Endothelial cell of umbilical vein (primary cell): ENCODE results near the gene PPP1R26. TPM values are rescaled to one million over a fixed set of nuclear protein-coding genes. Genes with fewer than 3 reads are reported as not detected.

Experiments
- BruUV-seq: library from RNA; stranded (reverse); fragments of 400-500 nt; replicated peaks from 2 replicates; lab custom pipeline; 2021; lab: Mats Ljungman, UMichigan
- CTCF ChIA-PET: fragments of 300-600, 350-600 bp; sonication (Branson Sonifier 250); formaldehyde crosslinking; loops from one replicate; lab custom pipeline; 2021; ENCODE audit warnings: antibody characterized with exemption, inconsistent platforms; lab: Charles Lee
- POLR2A ChIA-PET: fragments of 300-600, 350-600 bp; sonication (Branson Sonifier 250); formaldehyde crosslinking; loops from one replicate; lab custom pipeline; 2021; ENCODE audit warnings: antibody characterized with exemption, inconsistent platforms; lab: Charles Lee
- DNase-seq: peaks from one replicate; pipeline ENCODE4 v3.0.0-alpha.2; 2011; ENCODE audit warnings: low read depth, low spot score
- FAIRE-seq: peaks from 2 replicates; lab custom pipeline; 2011; peaks lifted over from hg19 to GRCh38; lab: Jason Lieb, UNC
- H2AFZ ChIP-seq: 2 replicates; pipeline ENCODE4 v1.6.0; 2012; ENCODE audit warnings: low read depth, low read length, control low read depth, inconsistent platforms
- H3K27ac ChIP-seq: 2 replicates; pipeline ENCODE4 v1.5.1; 2011; ENCODE audit warnings: low read depth, mild to moderate bottlenecking, control low read depth, low read length, moderate library complexity; ENCODE audit not compliant: insufficient read depth
- H3K27me3 ChIP-seq, 2 experiments: 2 replicates each; pipeline versions ENCODE4 v1.6.0 to v1.6.1; 2011; ENCODE audit warnings: low read length in 2 of 2, mixed read lengths in 1 of 2; ENCODE audit not compliant: control insufficient read depth in 2 of 2, insufficient read depth in 2 of 2
- H3K36me3 ChIP-seq, 2 experiments: 2 replicates in 1 of 2; 3 replicates in 1 of 2; pipeline ENCODE4 v1.5.1; 2011; ENCODE audit warnings: low read length in 2 of 2, mild to moderate bottlenecking in 1 of 2, moderate library complexity in 1 of 2; ENCODE audit not compliant: control insufficient read depth in 2 of 2, insufficient read depth in 2 of 2; ENCODE audit errors: extremely low read depth in 1 of 2
- H3K4me1 ChIP-seq: 3 replicates; pipeline ENCODE4 v1.5.1; 2011; ENCODE audit warnings: mild to moderate bottlenecking, low read length; ENCODE audit not compliant: control insufficient read depth, insufficient read depth; ENCODE audit errors: extremely low read depth
- H3K4me2 ChIP-seq: 2 replicates; pipeline ENCODE4 v1.6.1; 2011; ENCODE audit warnings: low read length, control low read depth, mixed read lengths; ENCODE audit not compliant: insufficient read depth
- H3K4me3 ChIP-seq, 3 experiments: fragments of 200-600 bp in 1 of 3; sonication (generic), shearing (Covaris generic) in 1 of 3; replicated peaks in 1 of 3; 2 replicates each; pipeline ENCODE4 v1.5.1; 2011 to 2016; ENCODE audit warnings: control low read depth in 3 of 3, low read length in 3 of 3, mild to moderate bottlenecking in 2 of 3, inconsistent platforms in 1 of 3, low read depth in 1 of 3, moderate library complexity in 1 of 3; ENCODE audit not compliant: insufficient read depth in 1 of 3
- H3K79me2 ChIP-seq: 2 replicates; pipeline ENCODE4 v1.6.0; 2012; ENCODE audit warnings: low read length, inconsistent platforms; ENCODE audit not compliant: control insufficient read depth, insufficient read depth
- H3K9ac ChIP-seq: replicated peaks from 2 replicates; pipeline ENCODE3; 2011; ENCODE audit warnings: low read length, control low read depth; ENCODE audit not compliant: insufficient read depth; ENCODE audit errors: extremely low read depth
- H3K9me1 ChIP-seq: replicated peaks from 3 replicates; pipeline ENCODE4 v1.6.0; 2011; ENCODE audit warnings: mild to moderate bottlenecking, low read length; ENCODE audit not compliant: control insufficient read depth, insufficient read depth; ENCODE audit errors: extremely low read depth
- H3K9me3 ChIP-seq: replicated peaks from 2 replicates; pipeline ENCODE4 v1.5.1; 2012; ENCODE audit warnings: low read length, inconsistent platforms; ENCODE audit not compliant: control insufficient read depth, insufficient read depth
- H4K20me1 ChIP-seq: replicated peaks from 2 replicates; pipeline ENCODE3; 2011; ENCODE audit warnings: mild to moderate bottlenecking, low read length; ENCODE audit not compliant: control insufficient read depth, insufficient read depth; ENCODE audit errors: extremely low read depth
- EZH2 ChIP-seq: IDR thresholded peaks from 2 replicates; pipeline ENCODE4 v1.6.1; 2012; ENCODE audit warnings: borderline replicate concordance, low read depth, mild to moderate bottlenecking, moderate library complexity, low read length, inconsistent platforms; ENCODE audit not compliant: severe bottlenecking
- FOS ChIP-seq: IDR thresholded peaks from 2 replicates; pipeline ENCODE4 v1.6.1; 2011; ENCODE audit warnings: mild to moderate bottlenecking, low read length, moderate library complexity, borderline replicate concordance; ENCODE audit not compliant: insufficient read depth
- GATA2 ChIP-seq: IDR thresholded peaks from 2 replicates; pipeline ENCODE4 v1.7.0; 2011; ENCODE audit warnings: low read depth, mild to moderate bottlenecking, moderate library complexity, mixed read lengths, low read length; ENCODE audit not compliant: insufficient read length, insufficient read depth
- JUN ChIP-seq: IDR thresholded peaks from 2 replicates; pipeline ENCODE4 v1.6.1; 2011; ENCODE audit warnings: borderline replicate concordance, low read depth; ENCODE audit not compliant: insufficient read length, insufficient read depth
- MYC ChIP-seq: IDR thresholded peaks from one replicate; pipeline ENCODE4 v1.6.1; 2011; ENCODE audit warnings: mild to moderate bottlenecking, low read depth, low read length
- POLR2A ChIP-seq: IDR thresholded peaks from 2 replicates; pipeline ENCODE4 v1.6.1; 2012; ENCODE audit warnings: low read depth, mild to moderate bottlenecking, control low read depth, low read length
- POLR2AphosphoS5 ChIP-seq: IDR thresholded peaks from 2 replicates; pipeline ENCODE4 v1.6.1; 2012; ENCODE audit warnings: low read depth, mild to moderate bottlenecking, control low read depth, low read length, moderate library complexity; ENCODE audit not compliant: insufficient read depth
- dilution Hi-C: fragments of 300-500 bp; cut with MboI; formaldehyde crosslinking; loops from one replicate; pipeline ENCODE4 v1.15.0; 2019; ENCODE audit warnings: low sequenced_read_pairs; ENCODE audit not compliant: extremely low pct_ligation_motif_present
- intact Hi-C: fragments of 100-400 bp; cut with micrococcal nuclease; formaldehyde crosslinking; loops from one replicate; pipeline ENCODE4 v1.10.0; 2022
- polyA plus RNA-seq, 4 experiments: library from polyadenylated mRNA; depleted of rRNA in 3 of 4; stranded (reverse) in 3 of 4; unstranded in 1 of 4; fragments of >200 nt; gene quantifications; 2 replicates each; pipeline versions ENCODE4 v1.2.1 to v1.2.3, GENCODE V29; 2011 to 2012; ENCODE audit warnings: missing spikeins in 1 of 4
- total RNA-seq: library from RNA; stranded (reverse); gene quantifications from 2 replicates; pipeline ENCODE4 v1.2.3, GENCODE V29; 2021
- TF ChIP-seq, protein P1 (sequence below), 2 donors: IDR thresholded peaks; 1 replicate in 1 of 2; 2 replicates in 1 of 2; pipeline ENCODE4 v1.5.1; 2011; ENCODE audit warnings: low read length in 2 of 2, mild to moderate bottlenecking in 2 of 2, moderate library complexity in 2 of 2, control low read depth in 1 of 2, inconsistent platforms in 1 of 2, low read depth in 1 of 2; ENCODE audit not compliant: insufficient read depth in 1 of 2; ENCODE audit errors: extremely low read depth in 1 of 2
- TF ChIP-seq, protein P2 (sequence below): IDR thresholded peaks from 2 replicates; pipeline ENCODE4 v1.6.1; 2011; ENCODE audit not compliant: insufficient read depth, insufficient read length

PPP1R26 gene
- total and polyA plus RNA-seq, 2 donors (not counting 3 experiments of a cell fraction or from before 2014, with no cell fraction given) = 5.9 to 16.9 TPM

- dilution Hi-C loops = no loop called here
- intact Hi-C loops = no loop called here
- Histone ChIP-seq H3K79me2 (no peaks in the 10 kb centered on the region), H3K27ac (no peak overlapping the region), H3K27me3 (no peaks in the 10 kb centered on the region), H3K4me3 (no peak overlapping the region), H3K9ac (no peak overlapping the region), H3K9me3 (no peaks in the 10 kb centered on the region), H3K36me3 (peaks cover 0 to 29% of the 10 kb centered on the region in 2 experiments), H3K9me1 (no peaks in the 10 kb centered on the region), H2AFZ (no peak overlapping the region), H4K20me1 (no peaks in the 10 kb centered on the region), H3K4me2 (no peak overlapping the region), H3K4me1 (no peaks in the 10 kb centered on the region)
- no TSS peak for BruUV-seq
- TF ChIP-seq EZH2 (no peak), FOS (no peak), GATA2 (no peak), POLR2A (no peak), MYC (no peak), POLR2AphosphoS5 (no peak), JUN (no peak)
- TF ChIP-seq, protein P1, sequence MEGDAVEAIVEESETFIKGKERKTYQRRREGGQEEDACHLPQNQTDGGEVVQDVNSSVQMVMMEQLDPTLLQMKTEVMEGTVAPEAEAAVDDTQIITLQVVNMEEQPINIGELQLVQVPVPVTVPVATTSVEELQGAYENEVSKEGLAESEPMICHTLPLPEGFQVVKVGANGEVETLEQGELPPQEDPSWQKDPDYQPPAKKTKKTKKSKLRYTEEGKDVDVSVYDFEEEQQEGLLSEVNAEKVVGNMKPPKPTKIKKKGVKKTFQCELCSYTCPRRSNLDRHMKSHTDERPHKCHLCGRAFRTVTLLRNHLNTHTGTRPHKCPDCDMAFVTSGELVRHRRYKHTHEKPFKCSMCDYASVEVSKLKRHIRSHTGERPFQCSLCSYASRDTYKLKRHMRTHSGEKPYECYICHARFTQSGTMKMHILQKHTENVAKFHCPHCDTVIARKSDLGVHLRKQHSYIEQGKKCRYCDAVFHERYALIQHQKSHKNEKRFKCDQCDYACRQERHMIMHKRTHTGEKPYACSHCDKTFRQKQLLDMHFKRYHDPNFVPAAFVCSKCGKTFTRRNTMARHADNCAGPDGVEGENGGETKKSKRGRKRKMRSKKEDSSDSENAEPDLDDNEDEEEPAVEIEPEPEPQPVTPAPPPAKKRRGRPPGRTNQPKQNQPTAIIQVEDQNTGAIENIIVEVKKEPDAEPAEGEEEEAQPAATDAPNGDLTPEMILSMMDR (IDR thresholded peaks at IDR 0.05; ENCODE audit: extremely low read depth in 1 of 2, insufficient read depth in 1 of 2, low read depth in 1 of 2, low read length in 2 of 2) = no peak
- TF ChIP-seq, protein P2, sequence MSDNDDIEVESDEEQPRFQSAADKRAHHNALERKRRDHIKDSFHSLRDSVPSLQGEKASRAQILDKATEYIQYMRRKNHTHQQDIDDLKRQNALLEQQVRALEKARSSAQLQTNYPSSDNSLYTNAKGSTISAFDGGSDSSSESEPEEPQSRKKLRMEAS = no peak
- no peak for DNase-seq
- CTCF ChIA-PET = interaction anchor here (0.8 kb wide), 1 partner anchor 9 kb away, joined by 3 read pairs; no protein-coding TSS in a partner anchor
- POLR2A ChIA-PET = no interaction called here
- FAIRE-seq = no peak
Measured at GRCh38 chr9:135488013-135488330, 8.4 kb downstream of the PPP1R26 start.
